ENCODE measurements around the gene APOBEC4.
A peak's percentile ranks its signal among the peaks of the same experiment; 100 is the strongest.

The APOBEC4 gene

GRCh38 chr1:183674886-183675285 is 21.8 kb upstream of the APOBEC4 start:
- no peak for DNase-seq (ENCODE audit: low spot score)

GRCh38 chr1:183674339-183674738 is 21.2 kb upstream of the APOBEC4 start:
- no peak for DNase-seq (ENCODE audit: low spot score)

DNA sequence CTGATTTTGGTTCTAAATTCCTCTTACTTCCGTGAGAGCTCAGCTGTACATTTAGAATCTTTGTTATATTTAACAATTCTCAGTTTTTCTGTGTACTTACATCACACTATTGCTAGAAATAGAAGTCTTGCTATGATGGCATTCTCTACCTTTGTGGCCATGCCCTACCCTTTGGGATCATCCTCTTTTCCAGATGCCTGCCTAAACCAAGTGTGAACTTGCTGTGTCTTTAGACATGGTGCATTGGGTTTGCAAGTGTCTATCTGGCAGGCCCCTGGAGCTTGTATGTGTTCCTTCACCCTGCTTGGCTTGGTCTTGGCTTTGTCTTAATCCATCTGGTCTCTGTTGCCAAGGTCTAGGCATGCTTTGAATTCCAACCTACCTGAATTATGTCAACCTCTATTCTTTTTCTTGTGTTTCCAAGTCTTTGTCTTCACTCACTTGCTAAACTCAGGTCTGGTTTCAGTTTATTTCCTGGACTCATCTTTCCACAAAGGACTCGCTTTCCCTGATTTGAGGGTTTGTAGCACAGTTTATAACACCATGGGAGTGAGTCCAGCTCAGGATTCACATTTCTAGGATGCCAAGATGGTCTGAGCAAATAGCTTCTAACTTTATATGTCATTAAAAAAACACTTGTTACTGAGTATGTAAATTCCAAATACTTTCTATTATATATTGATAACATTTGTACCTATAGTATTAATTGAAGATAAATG is 20.6 kb upstream of the APOBEC4 start:
- DNase-seq (ENCODE audit: low spot score) = no peak

GRCh38 chr1:183670169-183670568 is 17.1 kb upstream of the APOBEC4 start:
- DNase-seq (ENCODE audit: low spot score) = no peak

GRCh38 chr1:183656355-183656754 is 3.2 kb upstream of the APOBEC4 start:
- DNase-seq (ENCODE audit: low spot score) = no peak

DNA sequence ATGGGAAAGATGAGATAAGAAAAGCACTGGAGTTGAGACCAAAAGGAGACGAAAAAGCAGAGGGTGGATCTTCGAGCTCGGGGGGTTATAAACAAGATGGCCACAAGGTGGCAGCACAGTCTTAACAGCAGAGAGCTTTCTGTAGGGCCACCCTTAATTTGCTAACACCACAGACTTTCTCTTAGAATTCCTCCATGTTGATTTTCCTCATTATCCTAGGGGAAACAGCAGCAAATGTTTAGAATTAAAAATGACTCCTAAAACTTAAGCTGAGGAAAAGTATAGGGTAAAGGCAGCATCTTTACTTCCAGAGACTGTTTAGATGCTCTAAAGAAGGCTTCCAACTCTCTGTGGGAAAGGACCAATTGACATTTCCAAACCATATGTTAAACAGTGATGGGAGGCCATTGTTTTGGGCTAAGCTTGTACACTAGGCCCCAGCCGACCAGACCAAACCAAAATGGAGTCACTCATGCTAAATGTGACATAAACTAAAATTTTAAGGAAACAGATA is 2.5 kb upstream of the APOBEC4 start:
- DNase-seq (ENCODE audit: low spot score) = peak; percentile 93

- no peak for DNase-seq (ENCODE audit: low spot score)
Measured at GRCh38 chr1:183654706-183655105, 1.6 kb upstream of the APOBEC4 start.

- no peak for DNase-seq (ENCODE audit: low spot score)
Measured at GRCh38 chr1:183653876-183654451, 848 bp upstream of the APOBEC4 start.

GRCh38 chr1:183653462-183653794 is 312 bp upstream of the APOBEC4 start:
- DNase-seq (ENCODE audit: low spot score) = no peak

DNA sequence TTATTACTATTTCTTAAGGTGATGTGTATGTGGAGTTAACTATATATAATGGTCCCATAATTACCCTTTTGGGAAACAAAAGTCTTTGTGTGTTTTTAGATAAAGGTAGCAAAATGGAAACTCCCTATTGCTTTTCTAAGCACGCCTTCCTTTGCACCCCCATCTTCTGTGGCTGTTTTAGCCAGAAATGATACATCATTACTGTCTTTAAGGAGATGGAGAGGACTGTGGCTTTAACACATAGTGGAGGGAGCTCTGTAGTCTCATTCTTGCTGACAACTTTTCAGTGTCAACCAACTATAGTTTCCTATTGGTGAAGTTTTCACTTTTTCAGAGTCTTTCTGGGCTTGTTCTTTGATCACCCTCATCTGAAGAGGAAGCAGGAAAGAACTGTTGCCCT is 1.0 kb downstream of the APOBEC4 start:
- no peak for DNase-seq (ENCODE audit: low spot score)

DNA sequence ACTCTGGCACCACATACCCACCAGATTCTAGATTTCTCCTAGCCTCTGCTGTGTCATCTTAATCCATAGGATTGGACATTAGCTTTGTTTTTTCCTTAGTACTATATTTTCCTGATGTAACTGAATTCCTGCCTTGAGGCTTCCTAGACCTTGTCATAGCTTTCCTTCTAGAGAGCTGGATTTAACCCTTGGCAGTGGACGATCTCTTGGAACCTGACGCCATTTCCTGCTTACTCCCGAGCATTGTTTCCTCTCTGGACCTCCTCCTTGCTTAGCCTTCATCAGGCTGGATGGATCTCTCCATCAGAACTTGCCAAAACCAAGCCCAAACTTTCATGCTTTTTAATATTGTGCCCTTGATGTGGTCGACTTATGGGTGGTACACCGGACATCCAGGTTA is 1.5 kb downstream of the APOBEC4 start:
- DNase-seq (ENCODE audit: low spot score) = no peak

- no peak for DNase-seq (ENCODE audit: low spot score)
Measured at GRCh38 chr1:183648042-183648441, 5.1 kb downstream of the APOBEC4 start.

- DNase-seq (ENCODE audit: low spot score) = no peak
Measured at GRCh38 chr1:183646776-183647175, 6.3 kb downstream of the APOBEC4 start.

DNA sequence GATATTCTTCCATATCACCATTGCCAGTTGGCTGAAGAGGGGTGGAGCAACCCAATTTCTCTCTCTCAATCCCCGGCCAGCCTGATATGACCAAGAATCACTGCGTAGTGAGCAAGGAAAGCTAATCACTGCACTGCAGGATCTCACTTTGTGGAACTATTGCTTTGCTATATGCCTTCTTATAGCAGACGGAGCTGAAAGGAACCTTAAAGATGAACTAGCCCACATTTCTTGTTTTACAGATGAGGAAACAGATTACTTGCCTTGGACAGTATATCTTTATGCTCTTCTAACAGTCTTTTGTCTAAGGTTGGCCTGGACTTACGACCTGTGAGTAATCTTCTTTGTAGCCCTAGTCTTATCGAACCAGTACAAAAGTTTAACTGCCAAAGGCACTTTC is 7.6 kb downstream of the APOBEC4 start:
- no peak for DNase-seq (ENCODE audit: low spot score)

DNA sequence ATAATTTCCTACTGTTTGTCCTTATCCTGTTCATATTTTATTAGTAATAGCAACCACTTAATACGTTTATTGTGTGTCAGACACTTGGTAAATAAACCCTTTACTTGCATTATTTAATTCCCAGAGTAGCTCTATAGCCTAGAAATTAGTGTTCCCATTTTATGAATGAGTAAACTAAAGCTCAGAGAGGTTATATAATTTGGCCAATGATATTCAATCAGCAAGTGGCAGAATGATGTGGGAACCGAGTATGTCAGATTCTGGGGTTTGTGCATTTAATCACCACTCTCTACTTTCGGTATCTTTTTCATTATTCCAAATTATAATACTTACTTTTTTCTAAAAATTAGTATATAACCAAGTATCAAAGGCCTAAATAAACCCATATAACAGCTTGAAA is 10.9 kb downstream of the APOBEC4 start:
- DNase-seq (ENCODE audit: low spot score) = no peak

DNA sequence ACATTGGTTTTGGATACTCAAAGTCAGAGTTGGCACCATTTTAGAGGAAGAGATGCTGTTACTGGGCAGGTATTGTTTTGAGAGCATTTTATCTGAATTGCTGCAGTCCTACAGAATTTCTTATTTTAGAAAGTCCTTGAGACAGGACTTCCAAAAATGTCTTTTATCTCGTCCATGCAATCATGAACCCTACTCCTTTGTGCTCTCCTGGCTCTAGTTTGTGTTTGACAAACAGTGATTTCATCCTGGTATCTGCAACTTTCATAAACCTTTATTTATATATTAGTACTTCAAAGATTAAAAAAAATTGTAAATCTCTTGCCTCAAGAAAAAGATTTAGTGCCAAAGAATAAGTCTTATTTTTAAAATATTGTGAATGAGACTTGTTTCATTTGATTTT is 12.9 kb downstream of the APOBEC4 start:
- no peak for DNase-seq (ENCODE audit: low spot score)

- no peak for DNase-seq (ENCODE audit: low spot score)
Measured at GRCh38 chr1:183638649-183639387, 14.3 kb downstream of the APOBEC4 start.

DNA sequence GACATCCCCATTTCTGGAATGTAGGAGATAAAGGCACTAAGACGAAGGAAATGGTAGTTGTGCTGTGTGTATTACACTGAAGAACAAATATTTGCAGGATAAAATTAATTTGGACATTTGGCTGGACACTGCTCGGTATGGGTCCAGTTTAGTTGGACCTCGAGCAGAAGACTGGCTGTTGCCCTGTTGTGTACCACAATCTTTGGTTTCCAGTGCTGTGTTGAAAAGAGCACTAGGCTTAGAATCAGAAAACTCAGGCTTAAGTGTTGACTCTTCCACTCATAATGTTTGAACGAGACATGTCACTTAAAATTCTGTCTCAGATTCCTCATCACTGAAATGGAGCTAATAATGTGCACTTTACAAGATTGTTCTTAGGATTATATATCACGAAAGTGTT is 16.3 kb downstream of the APOBEC4 start:
- DNase-seq (ENCODE audit: low spot score) = no peak

DNA sequence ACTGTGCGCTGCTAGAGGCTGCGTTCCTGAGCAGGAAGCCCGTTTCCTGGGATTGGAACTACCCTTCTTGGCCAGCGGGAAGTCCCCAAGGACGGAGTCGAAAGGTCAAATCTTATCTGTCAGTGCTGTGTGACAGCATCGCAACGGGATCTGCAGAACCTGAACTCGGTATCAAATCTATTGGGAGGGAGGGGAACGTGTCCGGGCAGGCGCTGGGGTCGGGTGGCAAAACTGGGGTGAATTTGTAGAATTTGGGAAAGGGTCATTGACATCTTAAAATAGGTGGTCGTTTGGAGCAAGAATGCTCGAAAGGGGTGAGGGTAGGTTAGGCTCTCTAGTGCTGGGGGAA is 16.8 kb downstream of the APOBEC4 start:
- DNase-seq (ENCODE audit: low spot score) = no peak

GRCh38 chr1:183635606-183636333 is 17.3 kb downstream of the APOBEC4 start, which contains the start of gene ARPC5:
ARPC5 (minus strand) TSS chr1:183635783; CDS start chr1:183635659, 124 bp downstream.
- peak; percentile 100 for DNase-seq (ENCODE audit: low spot score)

DNA sequence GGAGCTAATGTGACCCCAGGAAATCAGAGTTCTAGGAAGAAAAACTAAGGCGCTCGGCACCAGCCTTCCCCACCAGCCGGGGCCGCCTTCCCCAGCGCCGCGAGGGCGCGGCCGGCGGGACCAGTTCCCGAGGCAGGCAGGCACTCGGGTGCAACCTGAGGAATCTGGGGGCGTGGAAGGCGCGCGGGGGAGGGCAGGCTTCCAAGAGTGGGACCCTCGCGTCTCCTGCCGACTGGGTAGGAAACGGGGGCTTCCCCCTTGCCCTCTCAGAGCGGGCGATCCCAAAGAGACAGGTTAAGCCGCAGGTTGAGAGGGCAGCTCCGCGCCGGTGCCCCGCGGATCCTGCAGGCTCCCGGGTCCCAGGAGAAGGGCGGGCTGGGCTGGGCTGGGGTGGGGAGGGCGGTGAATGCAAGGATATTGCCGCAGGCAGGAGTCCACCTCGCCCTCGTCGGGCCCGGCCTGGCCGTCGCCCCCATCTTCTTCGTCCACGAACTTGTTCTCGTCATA is 18.0 kb downstream of the APOBEC4 start:
- DNase-seq (ENCODE audit: low spot score) = peak; percentile 59

GRCh38 chr1:183634429-183635065 is 18.6 kb downstream of the APOBEC4 start:
- peak; percentile 84 for DNase-seq (ENCODE audit: low spot score)
